ENCODE measurements around the gene DGKI. TPM values are rescaled to one million over a fixed set of nuclear protein-coding genes. Genes with fewer than 3 reads are reported as not detected.

The DGKI gene
- total and polyA plus RNA-seq, 9 of the 15 experiments (the other 6 are each of a cell fraction or from before 2014, with no cell fraction given), result 0.11 to 0.54 (median 0.15) TPM; not detected in 5

DNA sequence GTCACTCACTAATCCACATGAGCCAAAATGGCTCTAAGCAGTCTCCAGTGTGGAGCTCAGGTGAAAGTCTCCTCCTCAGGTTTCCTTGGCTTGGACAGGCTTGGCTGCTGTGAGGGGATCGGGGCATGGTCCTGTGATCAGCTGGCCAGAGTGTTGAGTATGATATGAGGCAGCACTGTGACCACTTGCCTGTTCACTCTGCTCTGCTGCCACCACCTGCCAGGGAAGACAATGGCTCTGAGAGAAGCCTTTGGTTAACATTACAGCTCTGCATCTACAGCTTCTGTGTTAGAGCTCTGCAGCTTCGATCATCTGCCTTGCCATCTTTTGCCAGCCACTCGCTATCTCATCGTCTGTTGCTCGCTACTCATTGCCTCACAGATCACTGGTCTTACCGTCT is 483.1 kb downstream of the DGKI start:
- BruUV-seq (replicated peaks), result no TSS peak
- Histone ChIP-seq H3K4me1 (replicated peaks in 1 of 2; ENCODE audit: control insufficient read depth in 2 of 2, insufficient read depth in 2 of 2, low read length in 2 of 2) (no peaks in the 10 kb centered on the region), H2AFZ (ENCODE audit: low read depth, low read length) (no peak overlapping the region), H3K9me1 (ENCODE audit: control insufficient read depth, insufficient read depth, low read length) (no peaks in the 10 kb centered on the region), H3K79me2 (ENCODE audit: control insufficient read depth, insufficient read depth, low read length) (no peaks in the 10 kb centered on the region), H3K4me2 (ENCODE audit: insufficient read depth, low read length) (no peak overlapping the region), H3K36me3 (ENCODE audit: control insufficient read depth, insufficient read depth, low read length) (no peaks in the 10 kb centered on the region), H3K9ac (ENCODE audit: insufficient read depth in 1 of 2, low read depth in 2 of 2, low read length in 2 of 2) (no peak overlapping the region), H3K27ac (ENCODE audit: extremely low read depth, low read depth, low read length) (no peak overlapping the region), H3K9me3 (replicated peaks; ENCODE audit: control insufficient read depth, insufficient read depth, low read depth, low read length) (0 out of 2 replicates have a peak, but pooled peaks cover 2% of the 10 kb centered on the region), H4K20me1 (replicated peaks; ENCODE audit: control insufficient read depth, insufficient read depth, low read length) (no peaks in the 10 kb centered on the region), H3K27me3 (ENCODE audit: control insufficient read depth in 2 of 2, insufficient read depth in 2 of 2, low read length in 2 of 2) (no peaks in the 10 kb centered on the region), H3K4me3 (no peak overlapping the region)
- in situ Hi-C loops (cut with MboI) (no loop called here), intact Hi-C loops (cut with micrococcal nuclease) (no loop called here)
- 1% methylated on average over 6 of the region's 6 CpGs for WGBS (ENCODE audit: insufficient coverage, low coverage, missing lambda C conversion rate)
- TF ChIP-seq, protein P1, sequence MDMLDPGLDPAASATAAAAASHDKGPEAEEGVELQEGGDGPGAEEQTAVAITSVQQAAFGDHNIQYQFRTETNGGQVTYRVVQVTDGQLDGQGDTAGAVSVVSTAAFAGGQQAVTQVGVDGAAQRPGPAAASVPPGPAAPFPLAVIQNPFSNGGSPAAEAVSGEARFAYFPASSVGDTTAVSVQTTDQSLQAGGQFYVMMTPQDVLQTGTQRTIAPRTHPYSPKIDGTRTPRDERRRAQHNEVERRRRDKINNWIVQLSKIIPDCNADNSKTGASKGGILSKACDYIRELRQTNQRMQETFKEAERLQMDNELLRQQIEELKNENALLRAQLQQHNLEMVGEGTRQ (CRISPR knock-in tag; IDR thresholded peaks at IDR 0.05), result no peak
- no peak for TF ChIP-seq CREBBP (IDR thresholded peaks at IDR 0.05; ENCODE audit: low read depth, low read length)
- no peak for TF ChIP-seq NONO (IDR thresholded peaks at IDR 0.05; ENCODE audit: low read depth in 2 of 2, low read length in 1 of 2)
- DNase-seq (ENCODE audit: extremely low read depth in 1 of 4, low spot score in 3 of 4) (no peak), FAIRE-seq (no peak), ATAC-seq (no peak)
- POLR2A ChIA-PET, result interaction anchor here (0.8 kb wide), 1 partner anchor 23 kb away, joined by 4 read pairs; no protein-coding TSS in a partner anchor
- CTCF ChIA-PET (ENCODE audit: low intra/inter-chr PET ratio), result no interaction called here

DNA sequence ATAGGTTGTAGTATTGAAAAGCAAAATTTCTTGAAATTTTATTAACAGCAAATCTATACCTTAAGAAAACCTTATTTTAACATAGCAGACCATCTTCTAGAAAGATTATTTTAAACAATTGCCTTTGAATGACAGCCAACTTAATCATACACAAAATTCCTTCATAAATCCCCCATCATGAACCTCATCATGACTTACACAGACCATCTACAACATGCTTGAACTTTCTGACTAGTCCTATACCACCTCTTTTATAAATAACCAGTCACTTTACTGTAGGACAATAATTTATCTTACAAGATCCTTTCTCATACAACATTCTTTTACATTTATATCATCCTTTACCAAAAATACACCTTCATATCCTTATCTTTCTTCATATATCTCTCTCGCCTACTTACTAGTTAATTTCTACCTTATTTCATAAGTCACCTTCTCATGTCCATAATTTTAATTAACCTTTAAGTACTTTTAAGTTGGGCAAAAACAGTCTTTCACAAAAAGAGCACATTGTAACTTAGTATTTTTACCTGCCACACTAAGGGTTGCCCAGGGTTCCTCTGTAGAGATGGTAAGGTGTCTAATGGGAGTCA is 486.6 kb downstream of the DGKI start:
- no TSS peak for BruUV-seq (replicated peaks)
- Histone ChIP-seq H3K4me2 (ENCODE audit: insufficient read depth, low read length) (no peak overlapping the region), H3K4me3 (no peak overlapping the region), H3K9me3 (replicated peaks; ENCODE audit: control insufficient read depth, insufficient read depth, low read depth, low read length) (0 out of 2 replicates have a peak, but pooled peaks cover 2% of the 10 kb centered on the region), H3K9ac (ENCODE audit: insufficient read depth in 1 of 2, low read depth in 2 of 2, low read length in 2 of 2) (no peak overlapping the region), H3K27ac (ENCODE audit: extremely low read depth, low read depth, low read length) (no peak overlapping the region), H3K4me1 (replicated peaks in 1 of 2; ENCODE audit: control insufficient read depth in 2 of 2, insufficient read depth in 2 of 2, low read length in 2 of 2) (no peaks in the 10 kb centered on the region), H3K9me1 (ENCODE audit: control insufficient read depth, insufficient read depth, low read length) (no peaks in the 10 kb centered on the region), H4K20me1 (replicated peaks; ENCODE audit: control insufficient read depth, insufficient read depth, low read length) (no peaks in the 10 kb centered on the region), H2AFZ (ENCODE audit: low read depth, low read length) (no peak overlapping the region), H3K27me3 (ENCODE audit: control insufficient read depth in 2 of 2, insufficient read depth in 2 of 2, low read length in 2 of 2) (no peaks in the 10 kb centered on the region), H3K79me2 (ENCODE audit: control insufficient read depth, insufficient read depth, low read length) (no peaks in the 10 kb centered on the region), H3K36me3 (ENCODE audit: control insufficient read depth, insufficient read depth, low read length) (no peaks in the 10 kb centered on the region)
- ChIA-PET CTCF (ENCODE audit: low intra/inter-chr PET ratio) (no interaction called here), POLR2A (no interaction called here)
- no peak for DNase-seq (ENCODE audit: extremely low read depth in 1 of 4, low spot score in 3 of 4)
- FAIRE-seq, result no peak
- no peak for ATAC-seq
- TF ChIP-seq, protein P2, sequence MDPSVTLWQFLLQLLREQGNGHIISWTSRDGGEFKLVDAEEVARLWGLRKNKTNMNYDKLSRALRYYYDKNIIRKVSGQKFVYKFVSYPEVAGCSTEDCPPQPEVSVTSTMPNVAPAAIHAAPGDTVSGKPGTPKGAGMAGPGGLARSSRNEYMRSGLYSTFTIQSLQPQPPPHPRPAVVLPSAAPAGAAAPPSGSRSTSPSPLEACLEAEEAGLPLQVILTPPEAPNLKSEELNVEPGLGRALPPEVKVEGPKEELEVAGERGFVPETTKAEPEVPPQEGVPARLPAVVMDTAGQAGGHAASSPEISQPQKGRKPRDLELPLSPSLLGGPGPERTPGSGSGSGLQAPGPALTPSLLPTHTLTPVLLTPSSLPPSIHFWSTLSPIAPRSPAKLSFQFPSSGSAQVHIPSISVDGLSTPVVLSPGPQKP (CRISPR knock-in tag; IDR thresholded peaks at IDR 0.05), result no peak
- TF ChIP-seq ZFP36 (IDR thresholded peaks at IDR 0.05; ENCODE audit: low read depth, low read length, partially characterized antibody), result peak; percentile 62
- WGBS (ENCODE audit: insufficient coverage, low coverage, missing lambda C conversion rate), result 0% methylated on average over 1 of the region's 1 CpG
- intact Hi-C loops (cut with micrococcal nuclease) (no loop called here), in situ Hi-C loops (cut with MboI) (no loop called here)
